Left cardiac atrium (tissue), 4 donors: ENCODE data around the gene LALBA. TPM values are rescaled to one million over a fixed set of nuclear protein-coding genes. Genes with fewer than 3 reads are reported as not detected.
"Not testable (repeated sequence)": the region's sequence is repeated elsewhere in the genome, so short reads cannot be mapped to it uniquely, and the experiment has no call there.

ENCODE experiments used
- ATAC-seq, 2 donors: fragments of 200-7000 bp; cut with Tn5 transposase; one replicate each; pipeline ENCODE4 v1.9.1; 2020; ENCODE audit warnings: mild to moderate bottlenecking in 2 of 2, moderate library complexity in 2 of 2
- DNase-seq: peaks from one replicate; pipeline ENCODE4 v3.0.0-alpha.2; 2020
- intact Hi-C, 2 donors: fragments of 100-400 bp; cut with DNase I; formaldehyde crosslinking; loops; one replicate each; pipeline versions ENCODE4 v1.14.1 to v1.15.1; 2022 to 2023
- total RNA-seq, 2 donors: library from RNA; stranded (reverse); fragmentation: NEBNext Ultra II Directional; extraction: Animal tissue kit (Norgen Biotek cat#: 25700); gene quantifications; one replicate each; pipeline ENCODE4 v1.2.1, GENCODE V29; 2021
- donor health status: DM: no; HTN: yes; CAD: no.
- donor health status: DM: no; HTN: yes; CAD: no; lungs with severe emphysema.
- donor health status: DM: yes; HTN: yes; CAD: no.
- donor health status: Dilated cardiomyopathy.

The LALBA gene
- total RNA-seq, 2 donors from 2014 or later = not detected

GRCh38 chr12:48542300-48542928 lies 27.4 kb downstream of the LALBA start:
- peak; percentile 26 for DNase-seq
- no peak for ATAC-seq
- intact Hi-C loops = no loop called here

GRCh38 chr12:48536602-48537001 lies 33.2 kb downstream of the LALBA start:
- no peak for DNase-seq
- ATAC-seq = no peak
- intact Hi-C loops = no loop called here

DNA sequence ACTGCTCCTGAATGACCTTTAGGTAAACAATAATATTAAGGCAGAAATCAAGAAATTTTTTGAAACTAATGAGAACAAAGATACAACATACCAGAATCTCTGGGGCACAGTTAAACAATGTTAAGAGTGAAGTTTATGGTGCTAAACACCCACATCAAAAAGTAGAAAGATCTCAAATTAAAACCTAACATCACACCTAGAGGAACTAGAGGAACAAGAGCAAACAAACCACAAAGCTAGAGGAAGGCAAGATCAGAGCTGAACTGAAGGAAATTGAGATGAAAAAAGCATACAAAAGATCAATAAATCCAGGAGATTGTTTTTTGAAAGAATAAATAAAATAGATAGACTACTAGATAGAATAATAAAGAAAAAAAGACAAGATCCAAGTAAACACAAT lies 37.2 kb downstream of the LALBA start:
- no peak for DNase-seq
- no peak for ATAC-seq
- intact Hi-C loops = no loop called here

GRCh38 chr12:48527891-48528670 lies 41.8 kb downstream of the LALBA start:
- intact Hi-C loops = no loop called here
- no peak for ATAC-seq
- DNase-seq = no peak

- intact Hi-C loops = no loop called here
- ATAC-seq = no peak
These were observed 44.5 kb downstream of the LALBA start, which contains the start of gene OR8S1 for GRCh38 chr12:48525332-48525731. Gene OR8S1, plus strand, starts transcription at chr12:48525632. Its CDS starts 0 bp downstream, at chr12:48525632.

GRCh38 chr12:48520381-48520780 lies 49.5 kb downstream of the LALBA start:
- ATAC-seq, DNase-seq, intact Hi-C loops: not testable (repeated sequence)

More at GRCh38 chr12:48525332-48525731, 44.5 kb downstream of the LALBA start, which contains the start of gene OR8S1:
- DNase-seq = no peak

Other genes with a start within 250 kb of the LALBA start
- gene ZNF641, start 219.1 kb downstream of the LALBA start, total RNA-seq = 10 to 100 TPM; 14.3 to 14.4 TPM
- not detected for gene ANP32D, start 97.5 kb downstream of the LALBA start, total RNA-seq
- not detected for gene C12orf54, start 87.5 kb downstream of the LALBA start, total RNA-seq
- gene OR8S1, start 44.4 kb downstream of the LALBA start, total RNA-seq = not detected
- 10 to 100 TPM; 18.4 to 25.9 TPM for gene KANSL2, start 112.2 kb upstream of the LALBA start, total RNA-seq
- 10 to 100 TPM; 21.2 to 21.7 TPM for gene CCNT1, start 146.7 kb upstream of the LALBA start, total RNA-seq
- gene ADCY6, start 219.0 kb upstream of the LALBA start, total RNA-seq = 100 to 1,000 TPM in 1 of 2 donors, 10 to 100 TPM in 1; 51.5 to 113 TPM
- 1 to 10 TPM; 8.8 to 9.5 TPM for gene CACNB3, start 248.4 kb upstream of the LALBA start, total RNA-seq